ENCODE measurements around the gene SCTR. TPM values are rescaled to one million over a fixed set of nuclear protein-coding genes. Genes with fewer than 3 reads are reported as not detected.

Gene SCTR
- total and polyA plus RNA-seq, 2 of the 8 experiments (the other 6 are each of a cell fraction or from before 2014, with no cell fraction given): 0.15 TPM; not detected in 1

GRCh38 chr2:119425620-119426395, 98.5 kb downstream of the SCTR start (continued):
- TF ChIP-seq HDAC2 (IDR thresholded peaks at IDR 0.05; ENCODE audit: borderline replicate concordance in 1 of 2, low read depth in 2 of 2, low read length in 2 of 2): no peak
- TF ChIP-seq POU5F1 (IDR thresholded peaks at IDR 0.05; ENCODE audit: low read depth, low read length): no peak

Data from H1 (cell line).